Amniotic stem cell (primary cell): ENCODE data around the gene ZNF445.
"Not testable (repeated sequence)": the region's sequence is repeated elsewhere in the genome, so short reads cannot be mapped to it uniquely, and the experiment has no call there.

ENCODE experiments used
- DNase-seq: peaks from one replicate; lab custom pipeline; 2025; lab: John Stamatoyannopoulos, UW

ZNF445 gene

GRCh38 chr3:44398853-44399252 is 78.6 kb downstream of the ZNF445 start:
- DNase-seq, result no peak

- DNase-seq, result not testable (repeated sequence)
These were observed 79.2 kb downstream of the ZNF445 start for GRCh38 chr3:44398271-44398670.

DNA sequence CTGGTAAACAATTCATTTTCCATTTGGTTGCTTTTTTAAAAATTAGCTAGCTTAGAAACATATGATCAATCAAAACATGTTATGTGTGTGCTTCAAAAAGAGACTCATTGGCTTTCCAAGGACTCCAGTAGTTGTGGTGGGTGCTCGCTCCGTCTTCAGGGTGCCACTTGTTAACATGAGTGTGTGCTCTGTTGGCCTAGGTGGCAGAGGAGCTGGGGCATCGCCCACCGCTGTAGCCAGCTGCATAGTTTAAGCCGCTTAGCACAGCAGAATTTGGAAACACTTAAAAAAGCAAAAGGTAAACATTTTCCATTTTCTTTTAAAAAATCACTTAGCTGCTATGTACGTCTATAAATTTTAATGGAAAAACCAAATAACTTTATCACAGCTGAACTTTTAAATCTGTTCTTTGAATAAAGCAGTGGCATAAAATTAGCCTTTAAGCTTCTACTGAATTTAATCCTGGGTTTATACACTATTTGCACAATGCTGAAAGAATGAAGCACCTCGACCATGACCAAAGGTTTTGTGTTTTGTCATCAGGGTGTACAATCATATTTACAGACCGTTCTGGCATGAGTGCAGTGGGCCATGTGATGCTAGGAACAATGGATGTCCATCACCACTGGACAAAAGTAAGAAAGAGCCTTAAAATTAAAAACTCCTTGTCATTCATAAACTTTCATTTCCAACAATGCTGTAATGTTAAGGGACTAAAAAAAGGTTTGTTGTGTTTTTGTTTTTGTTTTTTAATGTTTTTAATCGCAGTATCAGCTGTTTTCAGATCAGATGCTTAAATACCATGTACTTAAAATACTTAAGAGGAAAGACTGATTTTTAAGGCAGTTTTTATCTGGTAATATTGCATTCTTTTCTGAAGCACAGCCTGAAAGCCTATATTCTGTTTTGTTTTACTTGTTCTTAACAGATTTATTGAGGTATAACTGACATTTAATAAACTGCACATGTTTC is 81.0 kb downstream of the ZNF445 start:
- no peak for DNase-seq

DNA sequence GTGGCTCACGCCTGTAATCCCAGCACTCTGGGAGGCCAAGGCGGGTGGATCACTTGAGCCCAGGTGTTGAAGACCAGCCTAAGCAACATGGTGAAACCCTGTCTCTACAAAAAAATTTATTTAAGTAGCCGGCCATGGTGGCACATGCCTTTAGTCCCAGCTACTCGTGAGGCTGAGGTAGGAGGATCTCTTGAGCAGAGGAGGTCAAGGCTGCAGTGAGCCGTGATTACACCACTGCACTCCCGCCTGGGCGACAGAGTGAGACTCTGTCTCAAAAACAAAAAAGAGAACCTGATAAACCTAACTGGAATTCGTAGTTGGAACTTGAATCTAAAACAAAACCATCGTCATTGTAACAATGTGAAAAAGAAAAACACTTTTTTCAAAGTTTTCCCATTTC is 81.8 kb downstream of the ZNF445 start:
- no peak for DNase-seq

GRCh38 chr3:44392489-44392888 is 85.0 kb downstream of the ZNF445 start:
- DNase-seq, result no peak

DNA sequence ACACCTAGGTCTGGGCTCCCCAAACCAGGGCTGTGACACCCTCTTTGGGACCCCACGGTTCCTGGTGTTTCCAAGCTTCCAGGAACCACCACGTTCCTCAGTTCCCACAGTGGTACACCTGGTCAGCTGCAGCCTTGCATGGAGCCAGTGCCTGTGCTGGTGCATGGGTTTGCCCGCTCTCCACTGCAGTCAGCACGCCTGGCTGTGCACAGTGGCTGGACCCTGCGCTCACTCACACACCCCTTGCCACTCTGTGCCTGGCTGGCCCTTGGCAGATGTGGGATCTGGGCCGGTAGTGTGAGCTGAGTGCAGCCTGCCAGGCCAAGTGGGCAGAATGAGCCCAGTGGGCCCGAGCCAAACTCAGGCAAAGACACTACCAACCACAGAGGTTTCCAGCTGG is 90.1 kb downstream of the ZNF445 start:
- no peak for DNase-seq
